GM18502 (cell line): ENCODE results near the gene KIAA0930.
"Not testable (repeated sequence)": the region's sequence is repeated elsewhere in the genome, so short reads cannot be mapped to it uniquely, and the experiment has no call there.

ENCODE experiments used
- ATAC-seq: cut with Tn5 transposase; IDR thresholded peaks from one replicate; pipeline ENCODE4 v1.9.1; 2021; ENCODE audit warnings: mild to moderate bottlenecking; ENCODE audit not compliant: unreplicated experiment, poor library complexity

KIAA0930 gene

DNA sequence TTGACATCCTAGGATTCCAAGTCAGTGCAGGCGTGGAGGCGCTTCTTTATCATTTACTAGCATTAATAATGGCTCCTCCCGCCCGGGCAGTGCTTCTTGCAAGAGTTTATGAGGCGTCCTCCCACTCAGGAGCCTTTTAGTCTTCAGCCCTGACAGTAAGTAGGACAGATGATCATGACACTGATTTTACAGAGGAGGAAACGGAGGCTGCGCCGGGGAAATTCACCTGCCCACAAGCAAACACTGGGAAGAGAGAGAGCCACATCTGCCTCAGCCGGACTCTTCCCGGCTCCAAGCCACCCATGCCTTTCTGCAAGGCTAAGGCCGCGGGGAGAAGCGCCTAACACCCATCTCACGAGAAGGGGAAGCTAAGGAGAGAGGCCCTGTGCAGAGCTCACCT is 35.9 kb downstream of the KIAA0930 start:
- no peak for ATAC-seq

DNA sequence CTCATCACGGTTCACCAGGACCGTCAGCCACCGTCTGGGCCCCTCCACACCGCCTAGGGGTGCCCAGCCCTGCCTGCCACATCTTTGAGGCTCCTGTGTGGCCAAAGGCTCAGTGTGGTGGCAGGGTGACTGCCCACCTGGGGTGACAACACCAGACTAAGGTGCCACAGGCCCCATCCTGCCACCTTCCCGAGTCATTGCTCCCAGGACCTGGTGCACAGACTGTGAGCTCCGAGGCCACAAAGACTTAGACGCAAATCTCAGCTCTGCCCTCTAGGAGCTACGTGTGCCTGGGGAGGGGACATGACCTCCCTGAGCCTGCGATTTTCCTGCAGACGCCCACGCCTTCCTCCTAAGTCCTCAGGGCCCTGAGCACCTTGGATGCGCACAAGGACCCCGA is 36.5 kb downstream of the KIAA0930 start:
- no peak for ATAC-seq

DNA sequence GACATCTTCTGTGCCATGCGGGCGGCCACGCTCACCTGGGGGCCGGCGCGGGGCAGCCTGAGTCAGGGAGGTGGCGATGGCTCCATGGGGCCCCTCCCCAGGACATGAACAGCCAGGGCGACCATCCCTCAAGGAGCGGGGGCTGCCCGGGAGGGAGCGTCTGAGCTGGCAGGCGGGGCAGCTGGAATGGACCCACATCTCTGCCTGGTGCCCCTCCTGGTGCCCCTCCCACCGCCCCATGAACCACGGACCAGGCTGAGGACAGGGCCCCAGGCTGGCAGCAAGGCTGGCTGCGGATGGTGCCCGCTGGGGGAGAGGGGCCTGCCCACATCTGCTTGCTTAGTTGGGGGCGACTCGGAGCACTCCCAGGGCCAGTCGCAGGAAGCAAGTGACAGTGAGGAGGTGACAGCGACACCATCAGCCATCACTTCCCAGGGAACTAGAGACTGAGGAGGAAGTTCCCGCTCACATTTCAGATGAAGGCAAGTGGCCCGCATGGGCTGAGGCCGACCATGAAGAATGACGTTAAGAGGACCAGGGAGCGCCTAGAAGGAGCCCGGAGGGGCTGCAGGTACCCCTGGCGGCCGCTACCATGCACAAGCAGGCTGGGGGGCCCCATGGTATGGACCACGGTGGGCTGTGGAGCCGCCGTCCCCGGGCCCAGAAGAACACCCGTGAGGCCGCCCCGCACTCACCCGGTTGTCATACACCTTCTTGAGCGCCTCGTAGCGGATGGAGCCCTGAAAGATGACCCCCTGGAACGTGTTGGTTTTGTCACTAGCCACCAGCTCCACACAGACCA is 37.3 kb downstream of the KIAA0930 start:
- ATAC-seq, result no peak

DNA sequence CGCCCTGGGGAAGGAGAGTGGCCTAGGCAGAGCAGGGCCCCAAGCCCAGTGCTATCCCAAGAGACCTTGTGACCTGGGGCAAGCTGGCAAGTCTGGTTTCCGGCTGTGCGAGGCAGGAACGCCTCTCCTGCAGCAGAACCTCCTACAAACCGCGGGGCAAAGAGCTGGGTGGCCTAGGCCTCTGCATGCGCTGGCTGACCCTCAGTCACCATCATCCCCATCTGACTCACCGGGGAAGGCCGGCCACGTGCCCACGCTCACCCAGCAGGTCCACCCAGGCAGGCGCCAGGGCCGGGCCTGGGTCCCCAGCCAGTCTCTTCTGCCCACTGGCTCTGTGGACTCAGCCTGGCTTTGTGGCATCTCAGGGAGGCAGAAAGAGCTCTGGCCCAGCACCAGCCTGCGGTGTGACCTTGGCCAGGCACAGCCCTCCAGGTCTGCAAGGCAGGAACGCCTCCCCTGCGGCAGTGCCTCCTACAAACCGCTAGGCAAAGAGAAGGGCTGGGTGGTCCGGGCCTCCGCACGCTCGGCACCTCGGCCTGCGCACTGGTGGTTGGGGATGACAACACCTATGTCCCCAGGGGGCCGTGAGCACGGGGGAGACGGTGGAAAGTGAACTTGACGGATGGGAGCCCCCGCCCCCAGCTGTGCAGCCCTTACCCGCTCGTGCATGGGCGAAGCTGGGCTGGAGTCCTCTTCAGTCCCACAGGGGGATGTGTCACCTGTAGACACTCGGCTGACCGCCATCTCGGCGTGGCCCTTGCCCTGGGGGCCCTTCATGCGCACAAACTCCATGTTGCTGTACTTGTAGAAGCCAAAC is 38.2 kb downstream of the KIAA0930 start:
- no peak for ATAC-seq

DNA sequence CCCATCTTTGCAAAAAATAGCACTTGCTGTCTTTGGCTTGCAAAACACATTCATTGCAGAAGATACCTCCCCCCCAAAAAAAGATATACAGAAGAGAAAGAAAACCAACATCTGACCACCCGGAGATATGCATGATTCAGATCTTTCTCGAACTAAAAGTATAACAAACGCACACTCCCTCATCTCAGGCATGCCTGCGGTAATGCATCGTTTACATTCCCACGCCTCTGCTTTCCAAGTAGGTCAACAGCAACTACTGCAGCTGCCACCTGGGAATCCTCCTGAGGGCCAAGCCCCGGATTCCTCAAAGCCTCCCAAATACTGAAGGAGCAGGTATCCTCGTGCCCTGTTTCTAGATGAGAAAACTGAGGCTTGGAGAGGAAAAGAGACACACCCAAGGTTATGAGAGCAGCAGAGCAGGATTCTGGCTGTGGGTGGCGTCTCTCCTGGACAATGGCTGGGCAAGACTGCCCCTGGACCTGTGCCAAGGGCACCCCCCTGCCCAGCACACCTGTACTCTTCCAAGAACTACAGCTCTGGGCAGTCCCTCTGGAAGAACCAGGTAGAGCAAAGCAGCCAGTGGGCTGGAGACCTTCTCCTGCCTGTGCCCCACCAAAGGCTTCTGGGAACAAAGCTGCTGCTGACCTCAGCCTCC is 38.9 kb downstream of the KIAA0930 start:
- ATAC-seq, result no peak

DNA sequence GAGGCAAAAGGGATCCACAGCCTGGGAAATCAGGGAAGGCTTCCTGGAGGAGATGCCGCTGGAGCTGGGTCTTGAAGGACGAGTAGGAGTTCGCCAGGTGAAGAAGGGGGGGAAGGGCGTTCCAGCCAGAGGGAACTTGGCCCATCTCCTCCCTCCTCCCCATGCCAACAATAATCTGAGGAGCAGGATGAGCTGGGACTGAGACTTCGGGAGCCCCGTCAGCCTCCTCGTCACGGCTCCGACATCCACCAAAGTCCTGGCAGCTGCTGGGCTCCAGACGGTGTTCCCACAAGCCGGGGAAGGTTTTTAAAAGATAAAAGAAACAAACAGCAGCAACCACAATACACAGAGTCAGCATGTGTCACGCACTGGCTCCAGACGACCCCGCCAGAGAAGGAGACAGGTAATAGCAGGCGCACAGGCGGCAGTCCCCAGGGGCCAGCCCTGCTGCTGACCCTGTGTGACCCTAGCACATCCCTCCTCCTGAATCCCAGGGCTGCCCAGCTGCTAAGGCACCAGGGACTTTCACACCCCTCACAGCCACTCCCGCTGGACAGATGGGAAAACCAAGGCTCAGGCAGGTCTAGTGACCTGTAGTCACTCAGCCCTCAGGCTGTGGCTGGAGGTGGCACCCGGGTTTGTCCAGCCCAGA is 39.7 kb downstream of the KIAA0930 start:
- no peak for ATAC-seq

DNA sequence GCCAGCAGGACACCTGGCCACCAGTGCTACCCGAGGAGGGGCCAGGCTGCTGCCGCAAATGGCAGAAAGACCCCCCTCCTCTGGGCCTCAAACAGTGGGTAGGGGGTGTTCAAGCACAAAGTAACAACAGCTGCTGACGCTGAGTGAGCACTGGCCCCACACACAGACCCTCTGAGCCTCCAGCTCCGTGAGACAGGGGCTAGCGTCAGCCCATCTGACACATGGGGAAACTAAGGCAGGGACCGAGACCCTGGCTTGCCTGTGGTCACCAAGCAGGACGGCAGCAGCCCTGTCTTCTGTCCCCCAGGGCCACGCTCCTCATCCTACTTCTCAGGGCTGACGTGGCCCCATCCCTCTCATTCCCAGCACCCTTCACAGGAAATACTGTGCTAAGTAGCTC is 40.5 kb downstream of the KIAA0930 start:
- no peak for ATAC-seq

DNA sequence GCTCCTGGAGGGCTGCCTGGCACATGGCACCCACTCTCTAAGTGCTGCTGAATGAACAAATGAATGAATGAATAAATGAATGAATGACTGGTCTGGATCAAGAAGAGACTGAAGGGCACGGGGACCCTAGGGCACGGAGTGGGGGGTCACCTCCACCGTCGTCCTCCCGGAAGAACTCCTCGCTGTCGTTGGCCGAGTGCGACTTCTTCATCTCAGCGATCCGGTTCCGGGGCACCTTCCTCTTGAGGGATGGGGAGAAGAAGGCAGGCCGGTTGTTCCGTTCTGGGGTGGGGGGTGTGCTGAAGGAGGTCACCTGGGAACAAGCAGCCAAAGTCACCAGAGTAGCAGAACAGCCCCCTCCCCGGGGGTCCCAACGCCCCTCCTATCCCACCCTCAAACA is 41.0 kb downstream of the KIAA0930 start:
- ATAC-seq, result no peak

DNA sequence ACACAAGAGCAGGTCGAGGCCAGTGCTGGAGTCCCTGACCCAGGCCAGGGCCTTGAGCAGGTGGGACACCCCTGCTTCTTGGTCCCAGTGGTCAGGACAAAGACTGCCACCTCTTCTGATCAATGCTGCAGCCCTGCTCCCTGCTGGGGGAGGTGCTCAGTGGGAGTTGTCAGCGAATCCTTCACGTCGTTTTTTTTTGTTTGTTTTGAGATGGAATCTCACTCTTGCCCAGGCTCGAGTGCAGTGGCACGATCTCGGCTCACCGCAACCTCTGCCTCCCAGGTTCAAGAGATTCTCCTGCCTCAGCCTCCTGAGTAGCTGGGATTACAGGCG is 42.3 kb downstream of the KIAA0930 start:
- no peak for ATAC-seq

DNA sequence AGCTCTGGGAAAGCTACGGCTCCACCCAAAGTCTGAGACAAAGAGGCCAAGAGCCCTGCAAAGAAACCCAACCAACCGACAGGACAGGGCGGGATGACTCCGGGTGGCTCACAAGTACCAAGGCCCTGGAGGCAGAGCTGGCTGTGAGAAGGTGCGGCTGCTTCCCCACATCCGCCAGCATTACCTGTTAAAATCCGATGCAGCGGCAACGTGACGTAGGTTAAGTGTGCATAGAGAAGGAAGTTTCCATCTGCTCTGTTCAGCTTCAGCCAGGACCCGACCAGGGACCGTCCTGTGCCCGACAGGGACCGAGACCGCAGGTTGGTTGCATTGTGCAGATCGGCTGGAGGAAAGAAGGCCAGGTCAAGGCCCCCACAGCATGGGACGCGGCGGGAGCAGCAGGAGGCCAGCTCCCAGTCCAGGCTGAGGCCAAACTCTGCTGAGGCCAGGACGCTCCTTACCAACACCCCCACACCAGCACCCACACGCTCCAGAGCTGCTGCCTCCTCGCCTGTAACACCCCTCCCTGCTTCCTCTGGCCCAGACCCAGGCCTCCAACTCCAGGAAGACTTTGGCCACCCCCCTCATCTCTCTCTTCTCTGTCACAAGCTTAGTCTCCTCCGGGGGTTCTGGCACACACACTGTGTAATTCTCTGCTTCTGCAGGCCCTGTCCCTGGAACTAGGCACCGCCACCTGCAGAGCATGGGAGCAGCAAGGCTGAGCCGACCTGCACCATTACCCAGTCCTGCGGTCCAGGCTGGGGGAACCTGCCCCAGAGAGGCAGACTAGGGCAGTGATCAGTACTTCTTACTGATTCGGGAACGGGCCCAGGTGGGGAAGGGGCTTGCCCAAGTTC is 42.9 kb downstream of the KIAA0930 start:
- ATAC-seq, result no peak

DNA sequence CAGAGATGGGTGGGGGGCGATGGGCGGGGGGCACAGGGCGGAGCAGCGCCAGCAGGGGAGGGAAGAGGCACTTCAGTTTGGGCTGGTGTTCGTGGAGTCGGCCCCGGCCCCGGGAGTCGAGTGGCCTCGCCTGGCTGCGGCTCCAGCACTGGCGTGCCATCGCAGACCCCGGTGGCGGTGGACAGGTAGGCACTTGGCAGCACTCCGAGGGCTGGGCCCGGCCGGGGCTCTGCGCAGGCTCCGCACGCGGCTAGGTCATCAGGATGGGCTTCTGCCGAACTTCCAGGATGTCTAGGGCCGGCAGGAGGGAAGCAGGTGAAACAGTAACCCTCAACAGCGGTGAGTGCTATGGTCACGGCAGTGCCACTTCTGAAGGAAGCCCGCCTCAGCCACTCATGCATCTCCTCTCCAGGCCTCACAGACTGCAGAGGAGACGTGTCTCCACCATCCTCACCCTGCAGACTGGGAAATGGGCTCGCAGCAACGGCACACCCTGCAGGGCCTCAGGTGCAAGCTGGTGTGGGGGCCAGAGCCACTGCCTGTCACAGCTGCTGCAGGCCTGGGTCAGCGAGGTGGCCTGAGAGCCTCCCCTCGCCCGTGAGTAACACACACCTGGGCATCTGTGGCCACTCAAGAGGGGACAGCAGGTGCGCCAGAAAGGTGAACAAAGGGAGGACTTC is 43.6 kb downstream of the KIAA0930 start:
- no peak for ATAC-seq

DNA sequence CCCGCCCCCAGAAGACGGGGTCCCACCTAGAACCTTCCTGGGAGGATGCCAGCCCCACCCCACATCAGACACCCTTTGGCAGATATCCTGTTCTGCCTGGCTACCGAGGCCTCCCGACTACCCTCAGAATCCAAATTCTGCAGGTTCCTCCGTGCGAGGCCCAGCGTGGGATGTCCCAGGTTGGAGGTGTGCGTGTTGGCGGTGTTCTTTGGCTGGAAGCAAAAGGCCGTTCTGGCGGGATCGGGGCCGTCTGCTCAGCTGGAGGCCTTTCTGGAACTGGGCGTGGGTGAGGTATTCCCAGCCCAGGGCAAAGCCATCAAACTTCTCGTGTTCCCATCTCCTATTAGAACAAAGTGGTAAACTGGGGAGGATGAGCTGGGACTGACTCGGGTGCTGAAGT is 44.4 kb downstream of the KIAA0930 start:
- no peak for ATAC-seq

DNA sequence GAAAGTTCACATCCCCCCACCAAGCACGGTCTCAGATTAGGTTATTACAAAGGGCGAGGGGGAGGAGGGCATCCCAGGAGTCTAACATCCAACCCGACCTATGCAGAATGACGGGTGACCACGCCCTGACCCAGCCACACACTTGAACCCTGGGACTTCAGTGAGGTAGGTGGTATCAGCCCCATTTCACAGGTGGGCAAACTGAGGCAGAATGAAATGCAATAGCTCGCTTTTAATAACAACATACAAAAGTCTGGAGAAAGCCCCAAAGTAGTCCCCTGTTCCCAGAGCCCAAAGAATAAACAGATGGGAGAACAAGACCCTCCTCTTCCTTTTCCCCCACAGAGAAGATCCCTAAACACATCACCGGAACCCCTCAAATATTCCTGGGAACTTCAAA is 45.1 kb downstream of the KIAA0930 start:
- no peak for ATAC-seq

DNA sequence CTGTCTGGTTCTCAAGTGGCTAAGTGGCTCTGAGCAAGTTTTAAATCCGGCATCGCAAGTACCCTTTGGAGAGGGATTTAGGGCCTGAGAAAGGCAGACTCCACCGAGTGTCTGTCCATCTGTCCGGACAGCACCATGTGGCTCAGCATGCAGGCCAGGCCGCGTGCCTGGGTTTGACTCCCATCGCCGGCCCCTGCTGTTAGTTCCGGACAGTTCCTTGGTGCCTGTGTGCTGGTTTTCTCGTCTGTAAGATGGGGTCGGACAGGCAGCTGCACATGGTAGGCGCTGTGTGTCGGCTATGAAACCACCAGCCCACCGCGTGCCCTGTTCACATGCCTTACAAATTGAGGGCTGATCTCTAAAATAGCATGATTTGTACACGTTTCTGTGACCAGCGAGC is 46.0 kb downstream of the KIAA0930 start:
- ATAC-seq, result no peak

DNA sequence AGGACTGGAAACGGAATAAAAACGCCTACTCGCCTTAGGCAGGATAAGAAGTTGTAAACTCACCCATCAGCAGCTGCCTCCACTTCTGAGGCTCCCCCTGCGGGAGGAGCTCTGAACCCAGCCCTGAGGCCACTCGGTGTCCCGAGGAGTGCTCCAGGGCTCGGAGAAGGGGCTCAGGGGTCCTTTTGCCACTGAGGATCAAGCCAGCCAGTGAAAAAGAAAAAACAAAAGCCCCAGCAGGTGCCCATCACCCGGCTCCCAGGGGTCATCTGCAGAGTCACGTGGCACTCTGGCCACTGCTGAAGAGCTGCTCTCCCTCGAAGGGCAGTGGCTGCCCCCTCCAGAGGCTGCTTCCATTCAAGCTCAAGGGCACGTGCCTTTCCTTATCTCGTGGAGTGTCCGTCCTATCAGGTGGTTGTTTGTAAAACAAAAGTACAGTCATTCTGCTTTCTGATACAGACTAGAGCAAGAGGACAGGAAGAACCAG is 48.0 kb downstream of the KIAA0930 start:
- no peak for ATAC-seq

DNA sequence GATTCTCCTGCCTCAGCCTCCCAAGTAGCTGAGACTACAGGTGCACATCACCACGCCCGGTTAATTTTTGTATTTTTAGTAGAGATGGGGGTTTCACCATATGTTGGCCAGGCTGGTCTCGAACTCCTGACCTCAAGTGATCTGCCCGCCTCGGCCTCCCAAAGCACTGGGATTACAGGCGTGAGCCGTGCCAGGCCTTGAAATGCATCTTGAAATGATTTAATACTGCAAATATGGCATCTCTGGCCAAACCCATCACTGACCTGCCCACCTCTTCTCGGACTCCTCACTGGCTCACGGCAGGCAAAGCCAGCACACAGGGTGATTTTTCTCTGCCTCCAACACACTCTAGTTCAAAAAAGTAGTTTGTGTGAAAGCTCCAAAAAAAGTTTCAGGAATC is 48.9 kb downstream of the KIAA0930 start:
- ATAC-seq, result not testable (repeated sequence)

DNA sequence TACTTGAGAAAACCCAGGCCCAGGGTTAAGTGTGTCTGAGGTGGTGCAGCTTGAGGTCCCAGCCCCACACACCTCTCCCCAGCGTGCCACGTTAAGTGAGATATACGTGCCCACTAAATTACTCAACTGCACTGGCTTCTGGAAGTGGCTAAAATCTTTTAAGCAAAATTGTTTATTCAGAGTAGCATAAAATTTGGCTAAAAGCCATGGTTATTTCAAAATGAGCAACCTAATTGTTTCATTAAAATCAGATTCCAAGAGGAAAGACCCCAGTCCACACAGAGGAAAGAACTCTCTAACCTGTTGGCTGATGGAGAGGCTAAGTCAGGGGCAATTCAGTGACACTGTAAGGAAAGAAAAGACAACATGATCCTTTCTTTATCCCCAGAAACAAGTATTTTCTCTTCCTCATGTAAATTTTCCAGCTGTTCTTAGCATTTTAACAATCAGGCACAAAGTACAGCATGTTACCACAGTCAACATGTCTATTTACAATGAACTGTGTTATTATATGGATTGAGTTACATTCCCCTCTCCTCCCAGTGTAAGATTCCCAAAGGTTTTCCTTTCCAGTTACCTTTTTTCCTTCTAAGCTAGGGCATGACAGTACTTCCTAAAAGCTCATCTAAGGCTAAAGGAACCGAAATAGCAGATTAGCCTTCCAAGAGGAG is 50.4 kb downstream of the KIAA0930 start:
- ATAC-seq, result no peak

DNA sequence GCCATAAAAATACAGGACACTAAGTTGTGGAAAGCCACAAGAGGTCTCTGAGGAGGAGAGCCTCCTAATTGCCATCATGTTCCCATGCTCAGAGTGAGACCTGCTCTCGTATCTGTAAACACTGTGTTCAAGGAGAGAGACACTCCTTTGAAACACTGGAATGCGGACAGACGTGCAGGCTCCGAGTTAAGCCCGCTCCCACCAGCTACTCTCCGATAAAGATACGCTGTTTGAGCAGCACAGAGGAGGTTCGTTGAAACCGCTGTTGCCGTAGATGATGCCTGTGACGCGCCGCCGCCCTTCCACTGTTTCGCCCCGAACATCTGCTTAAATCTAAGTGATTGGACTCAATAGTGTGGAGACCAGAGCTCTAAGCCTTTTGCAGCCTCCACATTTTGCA is 51.9 kb downstream of the KIAA0930 start:
- no peak for ATAC-seq

DNA sequence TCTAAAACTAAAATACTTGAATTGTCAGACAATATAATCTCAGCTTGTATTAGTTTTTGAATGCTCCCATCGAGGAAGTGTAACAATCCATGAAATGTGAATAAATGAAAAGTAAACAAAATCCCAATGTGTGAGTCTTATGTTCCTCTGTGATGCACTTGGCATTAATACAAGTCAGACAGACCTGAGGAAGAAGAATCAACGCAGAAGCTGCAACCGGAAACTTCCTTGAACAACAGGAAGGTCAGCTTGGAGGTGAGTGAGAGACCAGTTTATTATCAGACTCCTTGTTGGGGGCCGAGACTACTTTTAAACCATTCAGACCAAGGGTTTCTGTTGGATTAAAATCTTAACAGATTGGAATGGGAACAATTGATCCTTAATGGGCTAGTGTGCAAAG is 52.8 kb downstream of the KIAA0930 start:
- ATAC-seq, result no peak
